Stomach (tissue), 9 donors: Measurements from ENCODE around the gene IL1RAPL2. TPM values are rescaled to one million over a fixed set of nuclear protein-coding genes. Genes with fewer than 3 reads are reported as not detected.

Experiments used
- DNase-seq, 2 donors: peaks; one replicate each; pipeline versions ENCODE4 v3.0.0 to v3.0.0-alpha.2; 2013 to 2019
- H3K27ac ChIP-seq, 5 donors: fragments of 200-600 bp in 4 of 5; sonication (generic) in 4 of 5; one replicate each; pipeline ENCODE4 v1.5.1; 2013 to 2019; ENCODE audit warnings: mild to moderate bottlenecking in 1 of 5, moderate library complexity in 1 of 5
- H3K27me3 ChIP-seq, 3 donors: fragments of 200-600 bp; sonication (generic); one replicate each; pipeline ENCODE4 v1.5.1; 2017 to 2019; ENCODE audit warnings: mixed run types in 1 of 3
- H3K36me3 ChIP-seq, 4 donors: fragments of 200-600 bp; sonication (generic); 1 replicate in 3 of 4; 2 replicates in 1 of 4; pipeline ENCODE4 v1.5.1; 2016 to 2019
- H3K4me1 ChIP-seq, 4 donors: fragments of 200-600 bp; sonication (generic); one replicate each; pipeline ENCODE4 v1.5.1; 2016 to 2019
- H3K4me3 ChIP-seq, 4 donors: fragments of 200-600 bp; sonication (generic) in 3 of 4; one replicate each; pipeline ENCODE4 v1.5.1; 2016 to 2019; ENCODE audit warnings: mild to moderate bottlenecking in 1 of 4
- H3K9me3 ChIP-seq, 4 donors: fragments of 200-600 bp; sonication (generic); one replicate each; pipeline ENCODE4 v1.5.1; 2016 to 2019
- EP300 ChIP-seq: sonication (generic); formaldehyde crosslinking; IDR thresholded peaks from one replicate; pipeline ENCODE4 v1.6.1; 2017; ENCODE audit warnings: antibody characterized with exemption
- POLR2A ChIP-seq, 4 donors: fragments of 450-650 bp; IDR thresholded peaks; one replicate each; pipeline ENCODE4 v1.6.1; 2016; ENCODE audit warnings: antibody characterized with exemption in 4 of 4, control low read depth in 2 of 4, mild to moderate bottlenecking in 1 of 4, moderate library complexity in 1 of 4
- POLR2AphosphoS5 ChIP-seq, 3 donors: sonication (generic); formaldehyde crosslinking; IDR thresholded peaks; one replicate each; pipeline ENCODE4 v1.6.1; 2016; ENCODE audit warnings: antibody characterized with exemption in 3 of 3
- WGBS, 5 donors: extraction: QIAGEN DNeasy Blood & Tissue Kit in 3 of 5; methylation state at CpG; one replicate each; pipeline versions ENCODE4 v1.1.5 to v1.1.7; 2013 to 2018; 5-methylcytosine and 5-hydroxymethylcytosine counted together
- intact Hi-C: fragments of 100-400 bp; cut with DNase I; formaldehyde crosslinking; loops from one replicate; pipeline ENCODE4 v1.15.1; 2023; ENCODE audit warnings: low total_unique reads
- polyA plus RNA-seq, 3 donors: library from polyadenylated mRNA; stranded (reverse); fragments of 200-250 nt; gene quantifications; one replicate each; pipeline ENCODE4 v1.2.3, GENCODE V29; 2013
- total RNA-seq, 5 donors: library from RNA; depleted of rRNA; stranded (reverse); fragments of >200 nt; gene quantifications; one replicate each; pipeline versions ENCODE4 v1.1.0 to v1.2.3, GENCODE V29; 2014 to 2016
- TF ChIP-seq, protein P1 (sequence below), 7 experiments: fragments of 450-650 bp in 4 of 7; fragments of 200-600 bp in 3 of 7; sonication (generic) in 3 of 7; IDR thresholded peaks; one replicate each; pipeline ENCODE4 v1.5.1; 2016 to 2019; ENCODE audit warnings: antibody characterized with exemption in 7 of 7, control low read depth in 2 of 7, mild to moderate bottlenecking in 1 of 7
- donor health status: healthy with polysubstance abuse.
- donor health status: Bipolar disorder and iron deficiency.
- donor health status: healthy.

IL1RAPL2 gene
- total and polyA plus RNA-seq, 8 donors: 1.1 TPM; not detected in 7

DNA sequence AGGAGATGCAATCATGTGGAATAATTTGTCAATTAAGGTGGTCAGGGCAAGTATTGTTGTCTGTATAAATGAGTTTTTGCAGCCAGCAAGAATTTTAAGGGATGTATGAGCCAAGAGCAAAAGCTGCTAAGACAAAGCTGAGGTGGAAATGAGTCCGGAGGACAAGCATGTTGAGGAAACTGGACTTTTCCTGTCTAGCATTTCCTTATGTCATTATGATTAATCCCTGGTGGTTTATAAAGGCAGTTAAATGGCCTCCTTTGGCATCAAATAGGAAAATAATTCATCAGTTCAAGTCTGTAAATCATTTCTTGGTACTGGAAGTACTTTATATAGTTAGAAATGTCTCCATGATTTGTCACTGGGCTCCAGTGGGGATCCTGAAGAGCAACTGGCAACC is 716.1 kb downstream of the IL1RAPL2 start:
- no peak for DNase-seq
- H3K9me3 ChIP-seq: no peaks in the 10 kb centered on the region
- H3K36me3 ChIP-seq: no peaks in the 10 kb centered on the region
- H3K4me1 ChIP-seq: no peaks in the 10 kb centered on the region
- H3K4me3 ChIP-seq: no peak overlapping the region
- 41 to 78% (median 65%) methylated on average over 1 of the region's 1 CpG for WGBS, 5 donors
- intact Hi-C loops: no loop called here
- TF ChIP-seq POLR2A (IDR thresholded peaks at IDR 0.05): no peak
- H3K27ac ChIP-seq: no peak overlapping the region
- no peaks in the 10 kb centered on the region for H3K27me3 ChIP-seq

DNA sequence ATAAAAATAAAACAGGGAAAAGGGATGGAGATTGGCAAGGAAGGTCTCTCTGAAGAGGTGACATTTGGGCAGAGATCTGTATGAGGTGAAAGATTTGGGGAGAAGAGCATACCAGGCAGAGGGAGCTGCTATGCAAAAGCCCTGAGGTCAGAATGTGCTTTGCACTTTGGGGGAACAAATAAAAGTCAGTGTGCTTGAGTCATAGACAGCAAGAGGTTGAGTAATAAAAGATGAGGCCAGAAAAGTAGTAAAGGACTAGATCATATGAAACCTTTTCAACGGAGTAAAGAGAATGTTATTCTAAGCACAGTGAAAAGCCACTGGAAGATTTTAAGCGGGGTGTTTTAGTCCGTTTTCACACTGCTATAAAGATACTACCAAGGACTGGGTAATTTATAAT is 731.0 kb downstream of the IL1RAPL2 start:
- 70 to 85% (median 76%) methylated on average over 3 of the region's 3 CpGs for WGBS, 5 donors
- H3K27ac ChIP-seq: no peak overlapping the region
- H3K36me3 ChIP-seq: no peaks in the 10 kb centered on the region
- H3K27me3 ChIP-seq: no peaks in the 10 kb centered on the region
- no peak overlapping the region for H3K4me3 ChIP-seq
- no peak for TF ChIP-seq EP300
- no peak for DNase-seq
- peaks cover 0 to 6% (median 0%) of the 10 kb centered on the region in 4 donors for H3K9me3 ChIP-seq
- no peaks in the 10 kb centered on the region for H3K4me1 ChIP-seq
- intact Hi-C loops: no loop called here

DNA sequence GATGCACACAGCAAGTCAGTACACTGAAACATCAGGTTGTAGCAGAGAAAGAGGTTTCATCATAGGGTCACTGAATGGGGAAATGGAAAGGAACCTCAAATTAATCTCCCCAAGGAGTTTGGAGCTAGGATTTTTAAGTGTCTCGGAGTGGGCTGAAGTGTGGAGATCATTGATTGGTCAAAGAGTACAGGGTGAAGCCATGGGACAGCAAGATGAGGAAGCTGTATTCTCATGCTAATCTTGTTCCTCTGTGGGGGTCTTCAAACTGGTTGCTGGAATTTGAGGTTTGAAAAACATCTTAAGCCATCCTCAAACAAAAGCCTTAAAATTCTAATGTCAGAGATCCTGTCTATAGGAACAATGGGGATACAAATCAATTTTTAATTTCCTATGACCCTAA is 733.3 kb downstream of the IL1RAPL2 start:
- H3K9me3 ChIP-seq: peaks cover 0 to 6% (median 0%) of the 10 kb centered on the region in 4 donors
- TF ChIP-seq EP300 (no peak), POLR2AphosphoS5 (IDR thresholded peaks at IDR 0.05) (no peak), POLR2A (IDR thresholded peaks at IDR 0.05) (no peak)
- TF ChIP-seq, protein P1, sequence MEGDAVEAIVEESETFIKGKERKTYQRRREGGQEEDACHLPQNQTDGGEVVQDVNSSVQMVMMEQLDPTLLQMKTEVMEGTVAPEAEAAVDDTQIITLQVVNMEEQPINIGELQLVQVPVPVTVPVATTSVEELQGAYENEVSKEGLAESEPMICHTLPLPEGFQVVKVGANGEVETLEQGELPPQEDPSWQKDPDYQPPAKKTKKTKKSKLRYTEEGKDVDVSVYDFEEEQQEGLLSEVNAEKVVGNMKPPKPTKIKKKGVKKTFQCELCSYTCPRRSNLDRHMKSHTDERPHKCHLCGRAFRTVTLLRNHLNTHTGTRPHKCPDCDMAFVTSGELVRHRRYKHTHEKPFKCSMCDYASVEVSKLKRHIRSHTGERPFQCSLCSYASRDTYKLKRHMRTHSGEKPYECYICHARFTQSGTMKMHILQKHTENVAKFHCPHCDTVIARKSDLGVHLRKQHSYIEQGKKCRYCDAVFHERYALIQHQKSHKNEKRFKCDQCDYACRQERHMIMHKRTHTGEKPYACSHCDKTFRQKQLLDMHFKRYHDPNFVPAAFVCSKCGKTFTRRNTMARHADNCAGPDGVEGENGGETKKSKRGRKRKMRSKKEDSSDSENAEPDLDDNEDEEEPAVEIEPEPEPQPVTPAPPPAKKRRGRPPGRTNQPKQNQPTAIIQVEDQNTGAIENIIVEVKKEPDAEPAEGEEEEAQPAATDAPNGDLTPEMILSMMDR (IDR thresholded peaks at IDR 0.05): no peak
- intact Hi-C loops: no loop called here
- H3K36me3 ChIP-seq: no peaks in the 10 kb centered on the region
- WGBS, 5 donors: 47 to 82% (median 73%) methylated on average over 1 of the region's 1 CpG
- no peak overlapping the region for H3K4me3 ChIP-seq
- no peak overlapping the region for H3K27ac ChIP-seq
- peaks cover 0 to 4% (median 0%) of the 10 kb centered on the region in 3 donors for H3K27me3 ChIP-seq
- H3K4me1 ChIP-seq: no peaks in the 10 kb centered on the region
- no peak for DNase-seq

DNA sequence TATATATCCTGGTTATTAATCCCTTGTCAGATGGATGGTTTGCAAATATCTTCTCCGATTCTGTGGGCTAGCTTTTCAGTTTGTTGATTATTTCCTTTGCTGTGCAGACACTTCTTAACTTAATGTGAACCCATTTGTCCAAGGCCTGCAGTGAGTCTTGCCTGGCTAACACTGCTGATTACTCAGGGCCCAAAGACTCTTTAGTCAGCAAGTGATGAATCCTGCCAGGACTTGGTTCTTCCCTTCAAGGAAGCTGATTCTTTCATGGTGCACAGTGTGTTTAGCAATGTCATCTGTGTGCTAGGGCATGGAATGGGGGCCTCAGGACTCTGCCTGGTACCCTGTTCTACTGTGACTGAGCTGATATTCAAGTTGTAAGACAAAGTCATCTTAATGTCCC is 736.2 kb downstream of the IL1RAPL2 start:
- DNase-seq: no peak
- intact Hi-C loops: no loop called here
- no peak overlapping the region for H3K27ac ChIP-seq
- H3K9me3 ChIP-seq: peaks cover 0 to 6% (median 0%) of the 10 kb centered on the region in 4 donors
- peaks cover 0 to 4% (median 0%) of the 10 kb centered on the region in 3 donors for H3K27me3 ChIP-seq
- WGBS, 5 donors: 71 to 100% (median 79%) methylated on average over 1 of the region's 1 CpG
- no peak overlapping the region for H3K4me3 ChIP-seq
- H3K4me1 ChIP-seq: no peaks in the 10 kb centered on the region
- no peaks in the 10 kb centered on the region for H3K36me3 ChIP-seq
- TF ChIP-seq POLR2AphosphoS5 (IDR thresholded peaks at IDR 0.05): no peak
- TF ChIP-seq, protein P1 (IDR thresholded peaks at IDR 0.05): no peak
- no peak for TF ChIP-seq POLR2A (IDR thresholded peaks at IDR 0.05)
- TF ChIP-seq EP300: no peak

DNA sequence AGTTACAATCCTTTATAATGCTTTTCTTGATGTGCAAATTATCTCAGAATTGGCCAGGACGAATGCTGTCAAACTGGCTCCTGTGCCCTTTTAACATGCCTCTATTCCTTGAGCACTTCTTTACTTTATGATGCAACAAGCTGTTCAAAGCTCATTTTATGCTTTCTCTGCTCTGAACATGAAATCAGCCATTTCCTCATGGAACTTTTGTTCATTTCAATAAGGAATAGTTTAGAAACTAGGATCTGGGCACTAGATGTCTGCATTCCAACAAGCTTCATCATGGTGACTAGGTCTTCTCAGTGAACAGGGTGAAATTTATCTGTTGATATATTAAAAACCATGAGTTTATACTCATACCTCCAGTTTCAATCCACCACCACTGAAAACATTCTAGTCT is 741.8 kb downstream of the IL1RAPL2 start:
- H3K27ac ChIP-seq: no peak overlapping the region
- H3K4me3 ChIP-seq: no peak overlapping the region
- no peaks in the 10 kb centered on the region for H3K9me3 ChIP-seq
- H3K4me1 ChIP-seq: no peaks in the 10 kb centered on the region
- H3K27me3 ChIP-seq: peaks cover 0 to 4% (median 0%) of the 10 kb centered on the region in 3 donors
- TF ChIP-seq EP300 (no peak), POLR2A (IDR thresholded peaks at IDR 0.05) (no peak), POLR2AphosphoS5 (IDR thresholded peaks at IDR 0.05) (no peak)
- TF ChIP-seq, protein P1 (IDR thresholded peaks at IDR 0.05): no peak
- WGBS, 5 donors: 28 to 71% (median 53%) methylated on average over 1 of the region's 1 CpG
- DNase-seq: no peak
- intact Hi-C loops: no loop called here
- H3K36me3 ChIP-seq: no peaks in the 10 kb centered on the region
